ENCODE measurements around the gene PHACTR4. TPM values are rescaled to one million over a fixed set of nuclear protein-coding genes. Genes with fewer than 3 reads are reported as not detected.
A peak's percentile ranks its signal among the peaks of the same experiment; 100 is the strongest.

Gene PHACTR4
- total and polyA plus RNA-seq, 9 of the 15 experiments (the other 6 are each of a cell fraction or from before 2014, with no cell fraction given) = 6.4 to 43.6 (median 14.2) TPM

DNA sequence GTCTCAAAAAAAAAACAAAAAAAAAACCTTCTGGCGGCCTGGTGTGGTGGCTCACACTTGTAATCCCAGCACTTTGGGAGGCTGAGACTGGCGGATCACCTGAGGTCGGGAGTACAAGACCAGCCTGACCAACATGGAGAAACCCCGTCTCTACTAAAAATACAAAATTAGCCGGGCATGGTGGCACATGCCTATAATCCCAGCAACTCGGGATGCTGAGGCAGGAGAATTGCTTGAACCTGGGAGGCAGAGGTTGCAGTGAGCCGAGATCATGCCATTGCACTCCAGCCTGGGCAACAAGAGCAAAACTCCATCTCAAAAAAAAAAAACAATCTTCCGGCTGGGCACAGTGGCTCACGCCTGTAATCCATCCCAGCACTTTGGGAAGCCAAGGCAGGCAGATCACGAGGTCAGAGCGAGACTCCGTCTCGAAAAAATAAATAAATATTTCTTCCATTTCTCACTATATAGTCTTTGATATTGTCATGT lies 144.9 kb downstream of the PHACTR4 start (continued):
- peak; percentile 97 for TF ChIP-seq ZBTB33 (CRISPR knock-in tag; IDR thresholded peaks at IDR 0.05)

DNA sequence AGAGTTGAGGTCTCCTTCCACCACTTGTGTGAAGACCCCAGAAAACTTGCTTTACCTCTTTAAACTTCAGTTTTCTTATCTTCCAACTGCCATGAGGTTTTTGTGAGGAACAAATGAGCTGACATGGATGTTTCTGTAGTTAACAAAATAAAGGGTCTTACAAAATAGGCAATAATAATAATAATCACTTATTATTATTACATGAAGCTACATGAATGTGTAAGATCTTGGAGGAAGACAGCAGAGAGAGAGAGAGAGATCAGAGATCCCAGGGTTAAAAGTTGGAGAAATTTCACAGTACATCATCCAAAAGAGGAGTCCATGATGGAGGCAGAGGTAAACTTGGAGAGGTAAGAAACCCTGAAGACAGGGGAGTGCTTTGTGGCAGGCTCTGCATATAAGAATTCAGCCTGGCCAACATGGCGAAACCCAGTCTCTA lies 147.0 kb downstream of the PHACTR4 start:
- H3K79me2 ChIP-seq (ENCODE audit: control insufficient read depth, insufficient read depth, low read length) = peaks cover 41% of the 10 kb centered on the region
- WGBS (ENCODE audit: insufficient coverage, low coverage, missing lambda C conversion rate) = 31% methylated on average over 1 of the region's 1 CpG
- DNase-seq (ENCODE audit: extremely low read depth in 1 of 4, low spot score in 3 of 4) (peak in 1 of 4 experiments; percentile 42), FAIRE-seq (no peak), ATAC-seq (no peak)
- intact Hi-C loops (cut with micrococcal nuclease) (loop anchor here (5.0 kb wide), 4 partner anchors 109 to 1024 kb away; partner anchors contain the start of genes PHACTR4 and WASF2), in situ Hi-C loops (cut with MboI) (loop anchor here (5.0 kb wide), 1 partner anchor 86 kb away; no protein-coding TSS in a partner anchor)
- peak overlapping the region; percentile 14; the same call in 1 of the 2 replicates for H3K4me2 ChIP-seq (ENCODE audit: insufficient read depth, low read length)
- CTCF ChIA-PET (ENCODE audit: low intra/inter-chr PET ratio) = interaction anchor here (0.7 to 4.6 kb wide), 2 partner anchors 86 to 518 kb away, joined by 3 to 56 read pairs; no protein-coding TSS in a partner anchor
- no peaks in the 10 kb centered on the region for H3K9me1 ChIP-seq (ENCODE audit: control insufficient read depth, insufficient read depth, low read length)
- peaks cover 30% of the 10 kb centered on the region for H4K20me1 ChIP-seq (replicated peaks; ENCODE audit: control insufficient read depth, insufficient read depth, low read length)
- peaks cover 37 to 45% of the 10 kb centered on the region in 2 experiments for H3K4me1 ChIP-seq (replicated peaks in 1 of 2; ENCODE audit: control insufficient read depth in 2 of 2, insufficient read depth in 2 of 2, low read length in 2 of 2)
- no peaks in the 10 kb centered on the region for H3K9me3 ChIP-seq (replicated peaks; ENCODE audit: control insufficient read depth, insufficient read depth, low read depth, low read length)
- peak overlapping the region; percentile 99; the same call in 1 of the 3 replicates for H3K27ac ChIP-seq (ENCODE audit: extremely low read depth, low read depth, low read length)
- no TSS peak for BruUV-seq (replicated peaks)
- H3K4me3 ChIP-seq = no peak overlapping the region
- H3K36me3 ChIP-seq (ENCODE audit: control insufficient read depth, insufficient read depth, low read length) = peaks cover 35% of the 10 kb centered on the region
- H3K9ac ChIP-seq (ENCODE audit: insufficient read depth in 1 of 2, low read depth in 2 of 2, low read length in 2 of 2) = no peak overlapping the region
- no peak overlapping the region for H2AFZ ChIP-seq (ENCODE audit: low read depth, low read length)
- H3K27me3 ChIP-seq (ENCODE audit: control insufficient read depth in 2 of 2, insufficient read depth in 2 of 2, low read length in 2 of 2) = no peaks in the 10 kb centered on the region
- POLR2A ChIA-PET = interaction anchor here (0.6 to 13.0 kb wide), 10 partner anchors 7 to 284 kb away, joined by 3 to 201 read pairs (median 5); partner anchors contain the start of genes RCC1, RNU11 and TRNAU1AP
- 0 out of 2 replicates have a peak, but pooled peaks have one; percentile 14 for TF ChIP-seq GABPB1 (CRISPR knock-in tag; IDR thresholded peaks at IDR 0.05)
- no peak for TF ChIP-seq CSDE1 (IDR thresholded peaks at IDR 0.05)
- no peak for TF ChIP-seq TCF7 (IDR thresholded peaks at IDR 0.05; ENCODE audit: borderline replicate concordance)
- peak; percentile 39; the same call in 1 of the 2 replicates for TF ChIP-seq C11orf30 (IDR thresholded peaks at IDR 0.05; ENCODE audit: low read depth)
- peak; percentile 55; the same call in 1 of the 2 replicates for TF ChIP-seq LCOR (CRISPR knock-in tag; IDR thresholded peaks at IDR 0.05)
- TF ChIP-seq MYNN (IDR thresholded peaks at IDR 0.05) = 0 out of 2 replicates have a peak, but pooled peaks have one; percentile 24
- no peak for TF ChIP-seq MYNN (CRISPR knock-in tag; IDR thresholded peaks at IDR 0.05)
- 0 out of 2 replicates have a peak, but pooled peaks have one; percentile 24 for TF ChIP-seq ZFX (CRISPR knock-in tag; IDR thresholded peaks at IDR 0.05)
- TF ChIP-seq RBM15 (IDR thresholded peaks at IDR 0.05; ENCODE audit: insufficient read depth, low read length) = no peak
- TF ChIP-seq, protein P1, sequence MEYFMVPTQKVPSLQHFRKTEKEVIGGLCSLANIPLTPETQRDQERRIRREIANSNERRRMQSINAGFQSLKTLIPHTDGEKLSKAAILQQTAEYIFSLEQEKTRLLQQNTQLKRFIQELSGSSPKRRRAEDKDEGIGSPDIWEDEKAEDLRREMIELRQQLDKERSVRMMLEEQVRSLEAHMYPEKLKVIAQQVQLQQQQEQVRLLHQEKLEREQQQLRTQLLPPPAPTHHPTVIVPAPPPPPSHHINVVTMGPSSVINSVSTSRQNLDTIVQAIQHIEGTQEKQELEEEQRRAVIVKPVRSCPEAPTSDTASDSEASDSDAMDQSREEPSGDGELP (CRISPR knock-in tag; IDR thresholded peaks at IDR 0.05; ENCODE audit: borderline replicate concordance) = no peak
- TF ChIP-seq NR1H2 (CRISPR knock-in tag; IDR thresholded peaks at IDR 0.05) = no peak
- TF ChIP-seq ZNF79 (CRISPR knock-in tag; IDR thresholded peaks at IDR 0.05; ENCODE audit: low read depth) = no peak
- TF ChIP-seq CBFA2T3 (IDR thresholded peaks at IDR 0.05) = no peak
- peak; percentile 74 for TF ChIP-seq ZNF316 (IDR thresholded peaks at IDR 0.05)
- TF ChIP-seq, protein P2, sequence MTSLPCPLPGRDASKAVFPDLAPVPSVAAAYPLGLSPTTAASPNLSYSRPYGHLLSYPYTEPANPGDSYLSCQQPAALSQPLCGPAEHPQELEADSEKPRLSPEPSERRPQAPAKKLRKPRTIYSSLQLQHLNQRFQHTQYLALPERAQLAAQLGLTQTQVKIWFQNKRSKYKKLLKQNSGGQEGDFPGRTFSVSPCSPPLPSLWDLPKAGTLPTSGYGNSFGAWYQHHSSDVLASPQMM (CRISPR knock-in tag; IDR thresholded peaks at IDR 0.05) = no peak
- TF ChIP-seq, protein P3, sequence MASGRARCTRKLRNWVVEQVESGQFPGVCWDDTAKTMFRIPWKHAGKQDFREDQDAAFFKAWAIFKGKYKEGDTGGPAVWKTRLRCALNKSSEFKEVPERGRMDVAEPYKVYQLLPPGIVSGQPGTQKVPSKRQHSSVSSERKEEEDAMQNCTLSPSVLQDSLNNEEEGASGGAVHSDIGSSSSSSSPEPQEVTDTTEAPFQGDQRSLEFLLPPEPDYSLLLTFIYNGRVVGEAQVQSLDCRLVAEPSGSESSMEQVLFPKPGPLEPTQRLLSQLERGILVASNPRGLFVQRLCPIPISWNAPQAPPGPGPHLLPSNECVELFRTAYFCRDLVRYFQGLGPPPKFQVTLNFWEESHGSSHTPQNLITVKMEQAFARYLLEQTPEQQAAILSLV (tag; IDR thresholded peaks at IDR 0.05) = no peak

Data from K562 (cell line).